Transverse colon (tissue), 4 donors: ENCODE data around the gene ZCCHC4. TPM values are rescaled to one million over a fixed set of nuclear protein-coding genes. Genes with fewer than 3 reads are reported as not detected.

Experiments used
- total RNA-seq, 4 donors: library from RNA; depleted of rRNA; stranded (reverse); fragments of >200 nt; gene quantifications; one replicate each; pipeline ENCODE4 v1.1.0, GENCODE V29; 2016

ZCCHC4 gene
- total RNA-seq, 4 donors from 2014 or later: 11.2 to 21.7 (median 14.3) TPM

Other genes starting within 250 kb of the ZCCHC4 start
- gene SEPSECS, start 152.3 kb upstream of the ZCCHC4 start, total RNA-seq: 10 to 100 TPM in 3 of 4 donors, 1 to 10 TPM in 1; 4.6 to 19.2 (median 16.5) TPM
- 10 to 100 TPM; 17.2 to 85.0 (median 28.7) TPM for gene PI4K2B, start 78.7 kb upstream of the ZCCHC4 start, total RNA-seq
- gene ANAPC4, start 64.5 kb downstream of the ZCCHC4 start, total RNA-seq: 10 to 100 TPM; 27.7 to 48.0 (median 36.4) TPM